Spinal cord (tissue), 10 donors: ENCODE measurements around the gene GRIK3. TPM values are rescaled to one million over a fixed set of nuclear protein-coding genes. Genes with fewer than 3 reads are reported as not detected.

Experiments used
- DNase-seq, 6 donors: peaks; one replicate each; pipeline versions ENCODE4 v3.0.0 to v3.0.0-alpha.2; 2013 to 2015; ENCODE audit warnings: low spot score in 6 of 6, low read depth in 4 of 6
- H3K27ac ChIP-seq: one replicate; pipeline ENCODE4 v1.5.1; 2013; ENCODE audit warnings: low read depth, low read length, control low read depth
- H3K27me3 ChIP-seq: one replicate; pipeline ENCODE4 v1.6.1; 2013; ENCODE audit warnings: low read length; ENCODE audit not compliant: control insufficient read depth, insufficient read depth
- H3K36me3 ChIP-seq: one replicate; pipeline ENCODE4 v1.6.1; 2013; ENCODE audit warnings: low read length; ENCODE audit not compliant: control insufficient read depth, insufficient read depth
- H3K4me1 ChIP-seq: one replicate; pipeline ENCODE4 v1.6.1; 2013; ENCODE audit warnings: low read length; ENCODE audit not compliant: control insufficient read depth, insufficient read depth
- H3K4me3 ChIP-seq: one replicate; pipeline ENCODE4 v1.5.1; 2013; ENCODE audit warnings: low read depth, low read length, control low read depth
- H3K9me3 ChIP-seq: one replicate; pipeline ENCODE4 v1.6.1; 2013; ENCODE audit warnings: low read length; ENCODE audit not compliant: control insufficient read depth, insufficient read depth
- WGBS: methylation state at CpG from one replicate; pipeline ENCODE4 v1.1.5; 2013; ENCODE audit warnings: missing lambda C conversion rate; ENCODE audit not compliant: insufficient coverage; 5-methylcytosine and 5-hydroxymethylcytosine counted together
- polyA plus RNA-seq, 2 donors: library from polyadenylated mRNA; unstranded; fragments of 120-200 nt; gene quantifications; one replicate each; pipeline ENCODE4 v1.2.1, GENCODE V29; 2013; ENCODE audit not compliant: insufficient read length in 2 of 2
- total RNA-seq, 2 donors: library from RNA; depleted of rRNA in 1 of 2; stranded (reverse); fragments of 120-200 nt in 1 of 2; fragments of >200 nt in 1 of 2; gene quantifications; one replicate each; pipeline versions ENCODE4 v1.2.3 to v1.2.4, GENCODE V29; 2013 to 2014
- donor health status: healthy.

Gene GRIK3
- total and polyA plus RNA-seq, 4 donors: 18.5 to 43.6 (median 31.3) TPM

- H3K36me3 ChIP-seq: no peaks in the 10 kb centered on the region
- no peak overlapping the region for H3K4me3 ChIP-seq
- H3K9me3 ChIP-seq: no peaks in the 10 kb centered on the region
- WGBS: 24% methylated on average over 11 of the region's 11 CpGs
- no peaks in the 10 kb centered on the region for H3K27me3 ChIP-seq
- peak in 2 of 6 donors; percentile 41 to 53 for DNase-seq
- H3K27ac ChIP-seq: no peak overlapping the region
- peaks cover 43% of the 10 kb centered on the region for H3K4me1 ChIP-seq
Measured at GRCh38 chr1:36963006-36963405, 71.3 kb downstream of the GRIK3 start.

GRCh38 chr1:36961062-36961615, 73.2 kb downstream of the GRIK3 start:
- H3K9me3 ChIP-seq: no peaks in the 10 kb centered on the region
- WGBS: 35% methylated on average over 9 of the region's 10 CpGs
- peaks cover 46% of the 10 kb centered on the region for H3K4me1 ChIP-seq
- no peaks in the 10 kb centered on the region for H3K27me3 ChIP-seq
- peak in 2 of 6 donors; percentile 29 to 54 for DNase-seq
- no peak overlapping the region for H3K27ac ChIP-seq
- H3K36me3 ChIP-seq: no peaks in the 10 kb centered on the region
- no peak overlapping the region for H3K4me3 ChIP-seq

- Histone ChIP-seq H3K4me1 (peaks cover 46% of the 10 kb centered on the region), H3K9me3 (no peaks in the 10 kb centered on the region), H3K36me3 (peaks cover 2% of the 10 kb centered on the region), H3K27ac (no peak overlapping the region), H3K27me3 (no peaks in the 10 kb centered on the region), H3K4me3 (no peak overlapping the region)
- WGBS: 92% methylated on average over 3 of the region's 5 CpGs
- DNase-seq: peak in 1 of 6 donors; percentile 44
Measured at GRCh38 chr1:36956570-36956969, 77.7 kb downstream of the GRIK3 start.

- no peak for DNase-seq
- H3K4me3 ChIP-seq: no peak overlapping the region
- no peak overlapping the region for H3K27ac ChIP-seq
- H3K9me3 ChIP-seq: no peaks in the 10 kb centered on the region
- 86% methylated on average over 6 of the region's 7 CpGs for WGBS
- H3K4me1 ChIP-seq: peaks cover 46% of the 10 kb centered on the region
- no peaks in the 10 kb centered on the region for H3K27me3 ChIP-seq
- peaks cover 2% of the 10 kb centered on the region for H3K36me3 ChIP-seq
Measured at GRCh38 chr1:36955016-36955415, 79.3 kb downstream of the GRIK3 start.

GRCh38 chr1:36953061-36953460, 81.3 kb downstream of the GRIK3 start:
- peaks cover 46% of the 10 kb centered on the region for H3K4me1 ChIP-seq
- no peaks in the 10 kb centered on the region for H3K9me3 ChIP-seq
- peaks cover 2% of the 10 kb centered on the region for H3K36me3 ChIP-seq
- H3K4me3 ChIP-seq: no peak overlapping the region
- H3K27me3 ChIP-seq: no peaks in the 10 kb centered on the region
- WGBS: 61% methylated on average over 5 of the region's 5 CpGs
- no peak for DNase-seq
- H3K27ac ChIP-seq: no peak overlapping the region

GRCh38 chr1:36951761-36952160, 82.6 kb downstream of the GRIK3 start:
- no peak overlapping the region for H3K4me3 ChIP-seq
- H3K36me3 ChIP-seq: peaks cover 2% of the 10 kb centered on the region
- WGBS: 80% methylated on average over 4 of the region's 5 CpGs
- no peaks in the 10 kb centered on the region for H3K27me3 ChIP-seq
- no peak overlapping the region for H3K27ac ChIP-seq
- H3K9me3 ChIP-seq: no peaks in the 10 kb centered on the region
- no peak for DNase-seq
- H3K4me1 ChIP-seq: peaks cover 44% of the 10 kb centered on the region

GRCh38 chr1:36951292-36951750, 83.0 kb downstream of the GRIK3 start:
- Histone ChIP-seq H3K27me3 (no peaks in the 10 kb centered on the region), H3K9me3 (no peaks in the 10 kb centered on the region), H3K36me3 (peaks cover 2% of the 10 kb centered on the region), H3K27ac (no peak overlapping the region), H3K4me1 (peaks cover 40% of the 10 kb centered on the region), H3K4me3 (no peak overlapping the region)
- 32% methylated on average over 7 of the region's 7 CpGs for WGBS
- DNase-seq: peak in 1 of 6 donors; percentile 31

GRCh38 chr1:36950604-36951291, 83.6 kb downstream of the GRIK3 start:
- H3K4me3 ChIP-seq: no peak overlapping the region
- 58% methylated on average over 4 of the region's 8 CpGs for WGBS
- no peak overlapping the region for H3K27ac ChIP-seq
- DNase-seq: no peak
- no peaks in the 10 kb centered on the region for H3K9me3 ChIP-seq
- peaks cover 2% of the 10 kb centered on the region for H3K36me3 ChIP-seq
- peaks cover 34% of the 10 kb centered on the region for H3K4me1 ChIP-seq
- H3K27me3 ChIP-seq: no peaks in the 10 kb centered on the region

- DNase-seq: no peak
- H3K9me3 ChIP-seq: no peaks in the 10 kb centered on the region
- H3K27ac ChIP-seq: no peak overlapping the region
- no peak overlapping the region for H3K4me3 ChIP-seq
- no peaks in the 10 kb centered on the region for H3K27me3 ChIP-seq
- H3K4me1 ChIP-seq: peaks cover 28% of the 10 kb centered on the region
- peaks cover 2% of the 10 kb centered on the region for H3K36me3 ChIP-seq
- WGBS: 90% methylated on average over 5 of the region's 6 CpGs
Measured at GRCh38 chr1:36948606-36949005, 85.7 kb downstream of the GRIK3 start.

- Histone ChIP-seq H3K27me3 (no peaks in the 10 kb centered on the region), H3K27ac (no peak overlapping the region), H3K36me3 (peaks cover 2% of the 10 kb centered on the region), H3K9me3 (no peaks in the 10 kb centered on the region), H3K4me3 (no peak overlapping the region), H3K4me1 (peaks cover 28% of the 10 kb centered on the region)
- DNase-seq: no peak
- 86% methylated on average over 2 of the region's 2 CpGs for WGBS
Measured at GRCh38 chr1:36948147-36948546, 86.2 kb downstream of the GRIK3 start.
